HG03064 (cell line): ENCODE data around the gene TTC39C.

Source experiments
- ATAC-seq: cut with Tn5 transposase; IDR thresholded peaks from one replicate; pipeline ENCODE4 v1.9.1; 2021; ENCODE audit warnings: low read depth; ENCODE audit not compliant: unreplicated experiment

The TTC39C gene

GRCh38 chr18:24075767-24076597 is 61.4 kb downstream of the TTC39C start:
- ATAC-seq = no peak

DNA sequence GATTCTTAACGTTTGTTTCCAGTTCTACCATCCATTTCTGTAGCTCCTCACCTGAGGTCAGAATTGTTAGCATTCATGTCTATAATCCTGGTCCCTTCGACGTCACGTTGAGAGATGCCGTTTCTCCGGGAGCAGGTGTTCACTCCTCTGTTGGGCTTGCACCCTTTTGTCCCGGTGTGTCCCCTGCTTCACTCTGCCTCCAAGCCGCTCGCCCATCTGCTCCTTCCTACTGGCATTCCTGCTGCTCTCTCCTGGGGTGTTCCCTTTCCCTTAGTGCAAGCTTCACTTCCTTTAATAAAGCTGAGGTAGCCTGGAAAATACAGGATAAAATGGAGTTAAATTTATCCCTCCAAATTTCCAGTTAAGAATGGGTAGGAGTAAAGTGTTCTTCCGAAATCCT is 62.4 kb downstream of the TTC39C start:
- ATAC-seq = no peak

- ATAC-seq = no peak
These were observed 63.8 kb downstream of the TTC39C start for GRCh38 chr18:24078391-24078790.

- ATAC-seq = no peak
These were observed 66.3 kb downstream of the TTC39C start for GRCh38 chr18:24080861-24081260.

DNA sequence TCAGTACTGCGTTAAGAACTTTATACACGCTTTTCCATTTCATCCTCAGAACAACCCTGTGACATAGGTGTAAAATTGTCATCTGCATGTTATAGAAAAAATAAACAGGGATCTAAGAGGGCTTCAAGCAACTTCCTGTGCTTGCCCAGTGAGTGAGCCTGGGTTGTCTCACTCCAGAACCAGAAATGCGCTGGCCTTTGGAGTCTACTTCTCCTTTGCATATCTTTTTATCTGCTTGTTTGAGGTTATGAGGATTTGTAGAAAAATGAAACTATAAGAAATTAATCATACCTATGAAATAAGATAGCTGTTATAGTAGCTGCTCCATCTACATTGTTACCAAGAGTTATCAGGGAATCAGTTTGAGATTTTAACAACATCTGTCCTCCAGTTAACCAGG is 69.0 kb downstream of the TTC39C start:
- no peak for ATAC-seq

DNA sequence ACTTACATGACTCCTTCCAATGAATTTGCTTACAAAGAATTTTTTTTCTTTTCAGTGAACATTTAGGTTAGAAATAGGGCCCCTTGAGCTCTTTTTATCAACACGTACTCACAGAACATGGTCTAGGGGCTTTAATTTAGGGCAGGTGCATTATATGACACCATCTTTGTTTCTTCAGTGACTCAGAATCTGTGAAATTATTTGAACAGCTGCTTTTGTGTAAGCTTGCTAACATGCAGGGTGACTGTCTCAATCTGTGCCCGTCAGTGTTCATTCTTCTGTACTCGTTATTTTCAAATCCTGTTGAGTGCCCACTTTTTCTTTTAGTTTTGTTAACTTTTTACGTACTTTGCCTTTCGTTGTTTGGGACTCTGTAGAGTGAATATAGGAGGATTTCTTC is 71.5 kb downstream of the TTC39C start:
- no peak for ATAC-seq

GRCh38 chr18:24089076-24089475 is 74.5 kb downstream of the TTC39C start:
- no peak for ATAC-seq

- no peak for ATAC-seq
These were observed 75.2 kb downstream of the TTC39C start for GRCh38 chr18:24089515-24090337.

GRCh38 chr18:24090876-24091275 is 76.3 kb downstream of the TTC39C start:
- no peak for ATAC-seq

GRCh38 chr18:24094561-24094960 is 80.0 kb downstream of the TTC39C start:
- ATAC-seq = no peak

- ATAC-seq = no peak
These were observed 81.4 kb downstream of the TTC39C start for GRCh38 chr18:24095976-24096375.

DNA sequence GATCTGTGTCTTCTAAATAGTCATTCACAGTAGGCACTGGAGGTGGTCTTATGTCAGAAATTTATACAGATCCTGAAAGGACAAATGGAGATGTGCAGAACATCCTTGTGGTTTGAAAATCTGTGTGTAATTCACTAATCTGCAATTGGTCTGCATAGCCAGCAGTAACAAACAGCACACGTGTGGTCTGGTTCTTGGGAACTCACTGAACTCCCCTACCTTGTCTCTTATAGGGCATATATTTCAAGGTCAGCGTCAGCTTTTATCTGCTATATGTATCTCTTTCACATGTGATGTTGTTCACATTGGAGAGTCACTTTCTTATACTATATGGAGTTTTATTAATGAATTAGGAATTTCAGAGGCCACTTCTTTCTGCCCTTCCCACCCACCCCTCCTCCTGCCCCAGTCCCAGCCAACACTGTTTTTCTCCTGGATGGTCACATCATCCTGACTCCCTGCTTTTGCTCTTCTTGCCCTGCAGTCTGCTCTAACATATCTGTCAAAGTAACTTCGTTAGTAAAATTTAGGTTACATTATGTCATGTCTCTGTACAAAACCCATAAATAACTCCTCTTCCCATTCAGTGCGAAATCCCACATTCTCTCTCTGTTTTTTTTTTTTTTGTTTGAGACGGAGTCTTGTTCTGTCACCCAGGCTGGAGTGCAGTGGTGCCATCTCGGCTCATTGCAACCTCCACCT is 88.9 kb downstream of the TTC39C start:
- no peak for ATAC-seq

- ATAC-seq = no peak
These were observed 89.9 kb downstream of the TTC39C start for GRCh38 chr18:24104486-24104885.

- no peak for ATAC-seq
These were observed 94.1 kb downstream of the TTC39C start for GRCh38 chr18:24108641-24109040.

GRCh38 chr18:24111936-24112335 is 97.4 kb downstream of the TTC39C start:
- ATAC-seq = no peak

DNA sequence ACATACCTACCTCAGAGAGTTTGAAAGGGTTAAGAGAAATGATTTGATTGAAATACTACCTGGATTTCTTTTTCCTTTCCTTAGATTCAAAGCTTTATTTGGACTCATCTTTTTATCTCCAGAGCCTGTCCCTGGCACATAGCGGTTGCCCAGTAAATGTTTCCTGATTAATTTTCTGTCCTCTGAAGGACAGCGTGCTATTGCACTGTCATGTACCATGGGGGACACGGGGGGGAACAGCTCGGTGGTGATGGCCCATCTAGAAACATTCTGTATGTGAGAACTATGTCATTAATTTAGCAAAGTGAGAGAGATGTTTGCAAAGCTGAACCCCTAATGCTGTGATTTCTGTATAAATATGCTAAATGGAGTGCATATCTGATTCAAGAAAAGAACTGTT is 97.9 kb downstream of the TTC39C start:
- no peak for ATAC-seq

DNA sequence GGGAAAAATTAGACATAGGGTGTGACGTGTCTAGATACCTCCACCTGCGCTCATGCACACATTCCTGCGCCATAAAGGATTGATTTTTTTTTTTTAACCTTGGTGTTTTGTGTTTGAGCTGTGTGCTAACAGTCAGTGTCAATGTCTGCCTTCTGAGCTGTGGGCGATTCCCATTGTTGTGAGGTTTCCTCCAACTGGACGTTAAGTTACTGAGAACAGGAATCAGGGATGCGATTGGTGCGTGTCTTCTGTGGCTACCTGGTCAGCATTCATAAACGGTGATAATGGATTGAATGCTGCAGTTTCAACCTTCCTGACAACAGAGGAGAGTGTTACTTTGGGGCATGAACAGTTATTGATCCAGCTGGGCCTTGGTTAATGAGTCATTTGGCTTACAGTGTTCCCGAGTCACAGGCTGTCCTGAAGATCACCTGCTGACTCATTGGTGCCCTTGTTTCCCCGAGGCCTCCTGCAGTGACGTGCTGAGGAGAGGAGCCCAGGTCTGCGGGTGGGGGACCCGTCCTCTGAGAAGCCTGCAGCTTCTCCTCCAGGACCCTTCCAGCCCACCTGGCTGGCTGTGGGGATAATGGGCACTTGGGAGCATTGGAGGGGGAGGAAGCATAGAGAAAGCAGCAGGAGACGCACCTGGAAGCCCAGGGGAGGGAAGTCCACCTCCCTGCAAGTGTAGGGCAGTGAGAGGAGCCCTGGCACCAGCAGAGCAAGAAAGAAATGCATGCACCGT is 98.5 kb downstream of the TTC39C start:
- no peak for ATAC-seq

DNA sequence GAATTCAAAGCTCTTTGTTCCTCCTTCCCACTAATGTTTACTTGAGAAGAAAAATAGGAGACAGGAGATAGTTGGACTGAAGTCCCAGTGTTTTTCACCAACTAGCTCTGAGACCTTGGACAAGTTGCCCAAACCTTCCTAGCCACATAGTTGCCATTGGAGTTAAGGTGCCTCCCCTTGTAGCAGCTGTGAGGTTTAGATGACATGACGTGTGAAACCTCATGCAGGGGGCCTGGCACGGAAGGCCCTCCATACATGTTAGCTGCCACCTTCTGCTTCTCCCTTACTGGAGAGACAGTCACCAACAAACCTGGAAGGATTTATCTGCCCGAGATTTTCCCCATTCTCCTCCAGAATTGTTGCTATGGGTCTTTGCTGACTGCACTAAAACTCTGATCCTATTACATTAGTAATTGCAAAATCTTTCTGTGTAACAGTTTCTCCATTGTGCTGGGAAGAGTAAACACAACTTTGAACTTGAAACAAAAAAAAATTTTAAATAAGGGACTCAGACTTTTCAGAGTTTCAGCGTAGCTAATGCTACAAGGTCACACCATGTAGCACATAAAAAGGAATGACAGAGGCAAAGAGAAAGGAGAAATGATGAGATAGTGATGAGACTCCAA is 100.5 kb downstream of the TTC39C start:
- no peak for ATAC-seq

DNA sequence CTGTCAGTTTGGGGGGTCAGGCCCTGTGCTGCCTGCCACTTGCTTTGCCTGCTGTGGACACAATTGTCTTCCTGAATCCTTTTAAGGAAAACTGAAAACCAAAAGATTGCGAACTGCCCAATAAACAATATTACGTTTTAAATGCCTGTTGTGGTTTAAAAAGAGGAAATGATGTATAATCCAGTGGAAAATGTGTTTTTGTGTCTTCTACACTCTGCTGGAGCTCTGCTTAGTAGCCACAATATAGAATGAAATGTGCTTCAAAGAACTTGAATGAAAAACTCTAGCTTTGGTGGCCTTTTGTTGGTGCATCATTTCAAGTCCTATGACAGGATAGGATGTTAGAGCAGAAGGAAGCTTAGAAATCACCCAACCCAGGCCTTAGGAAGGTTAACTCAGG is 101.1 kb downstream of the TTC39C start:
- ATAC-seq = no peak
